Ascending aorta (tissue), 2 donors: ENCODE results near the gene SMAD6. TPM values are rescaled to one million over a fixed set of nuclear protein-coding genes. Genes with fewer than 3 reads are reported as not detected.
"Not testable (repeated sequence)": the region's sequence is repeated elsewhere in the genome, so short reads cannot be mapped to it uniquely, and the experiment has no call there.

Experiments used
- DNase-seq, 2 donors: peaks; one replicate each; pipeline ENCODE4 v3.0.0-alpha.2; 2019; ENCODE audit warnings: low spot score in 2 of 2
- H3K27ac ChIP-seq, 2 donors: fragments of 200-600 bp; sonication (generic); one replicate each; pipeline ENCODE4 v1.5.1; 2016 to 2017; ENCODE audit warnings: mild to moderate bottlenecking in 1 of 2
- H3K27me3 ChIP-seq: fragments of 200-600 bp; sonication (generic); one replicate; pipeline ENCODE4 v1.5.1; 2017
- H3K36me3 ChIP-seq, 2 donors: fragments of 200-600 bp; sonication (generic); one replicate each; pipeline ENCODE4 v1.5.1; 2016
- H3K4me1 ChIP-seq, 2 donors: fragments of 200-600 bp; sonication (generic); one replicate each; pipeline ENCODE4 v1.5.1; 2016 to 2017; ENCODE audit warnings: mild to moderate bottlenecking in 1 of 2
- H3K4me3 ChIP-seq, 2 donors: fragments of 200-600 bp; sonication (generic); one replicate each; pipeline ENCODE4 v1.5.1; 2016 to 2017; ENCODE audit warnings: mild to moderate bottlenecking in 1 of 2
- H3K9me3 ChIP-seq, 2 donors: fragments of 200-600 bp; sonication (generic); one replicate each; pipeline ENCODE4 v1.5.1; 2016
- CTCF ChIP-seq, 3 experiments: fragments of 200-600 bp in 2 of 3; fragments of 450-650 bp in 1 of 3; sonication (generic) in 2 of 3; IDR thresholded peaks; one replicate each; pipeline ENCODE4 v1.5.1; 2016 to 2019; ENCODE audit warnings: antibody characterized with exemption in 3 of 3, mild to moderate bottlenecking in 1 of 3, moderate library complexity in 1 of 3
- intact Hi-C: fragments of 100-400 bp; cut with DNase I; formaldehyde crosslinking; loops from one replicate; pipeline ENCODE4 v1.15.1; 2023
- total RNA-seq: library from RNA; depleted of rRNA; stranded (reverse); fragments of >200 nt; gene quantifications from one replicate; pipeline ENCODE4 v1.1.0, GENCODE V29; 2016

Gene SMAD6
- total RNA-seq, 1 donor from 2014 or later: 140 TPM

- H3K27ac ChIP-seq: no peak overlapping the region
Measured at GRCh38 chr15:66682865-66683264, 19.2 kb upstream of the SMAD6 start.

DNA sequence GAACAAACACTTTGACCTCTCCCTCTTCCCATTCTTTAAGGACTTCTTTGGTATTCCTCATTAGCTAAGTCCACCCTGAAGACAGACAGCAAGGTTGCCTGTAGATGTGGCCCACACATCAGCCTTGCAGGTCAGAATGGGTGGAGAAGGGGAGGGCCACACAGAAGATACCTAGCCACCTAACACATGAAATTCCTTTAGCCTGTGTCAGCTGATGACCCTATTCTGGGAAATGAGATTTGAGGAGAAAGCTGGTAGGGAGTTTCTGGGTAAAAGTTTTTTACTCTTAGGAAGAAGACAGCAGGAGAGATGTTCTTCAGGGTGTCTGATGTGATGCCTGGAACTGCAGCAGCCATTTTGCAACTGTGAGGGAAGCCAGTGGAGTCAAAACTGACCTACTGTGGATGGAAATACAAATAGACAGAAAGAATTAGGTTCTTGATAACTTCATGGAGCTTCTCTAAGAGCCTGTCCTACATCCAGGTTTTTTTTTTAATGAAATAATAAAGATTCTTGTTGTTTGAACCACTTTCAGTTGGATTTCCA lies 17.8 kb upstream of the SMAD6 start:
- intact Hi-C loops: no loop called here
- Histone ChIP-seq H3K36me3 (no peaks in the 10 kb centered on the region), H3K9me3 (no peaks in the 10 kb centered on the region), H3K4me3 (no peak overlapping the region), H3K4me1 (no peaks in the 10 kb centered on the region), H3K27ac (no peak overlapping the region), H3K27me3 (no peaks in the 10 kb centered on the region)
- DNase-seq: no peak
- TF ChIP-seq CTCF (IDR thresholded peaks at IDR 0.05): no peak

More at GRCh38 chr15:66682865-66683264, 19.2 kb upstream of the SMAD6 start:
- TF ChIP-seq CTCF (IDR thresholded peaks at IDR 0.05): no peak
- intact Hi-C loops: no loop called here
- H3K36me3 ChIP-seq: no peaks in the 10 kb centered on the region
- H3K4me1 ChIP-seq: no peaks in the 10 kb centered on the region
- H3K9me3 ChIP-seq: no peaks in the 10 kb centered on the region
- DNase-seq: no peak
- H3K4me3 ChIP-seq: no peak overlapping the region
- H3K27me3 ChIP-seq: no peaks in the 10 kb centered on the region

DNA sequence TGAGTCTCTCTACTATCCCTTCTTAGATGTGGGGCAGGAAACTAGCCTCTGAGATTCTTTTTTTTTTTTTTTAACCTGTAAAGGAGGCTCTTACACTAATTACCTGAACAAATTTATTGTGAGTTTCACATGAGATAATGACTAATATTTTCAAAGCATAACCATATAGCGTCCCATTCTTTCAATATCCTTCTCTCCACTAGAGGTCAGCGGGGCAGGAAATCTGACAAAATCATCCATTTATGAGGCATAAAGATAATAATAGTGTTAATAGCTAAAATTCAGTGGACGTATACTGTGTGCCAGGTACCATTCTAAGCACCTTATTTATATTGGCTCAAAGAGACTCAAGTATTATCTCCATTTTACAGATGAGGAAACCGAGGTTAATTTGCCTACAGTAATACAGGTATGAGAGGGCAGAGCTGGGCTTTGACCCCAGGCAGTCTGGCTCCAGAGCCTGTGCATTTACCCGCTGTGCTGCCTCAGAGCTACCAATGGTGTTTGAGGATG lies 16.3 kb upstream of the SMAD6 start:
- TF ChIP-seq CTCF (IDR thresholded peaks at IDR 0.05): peak in 1 of 3 experiments; percentile 10
- intact Hi-C loops: no loop called here
- H3K9me3 ChIP-seq: no peaks in the 10 kb centered on the region
- no peak overlapping the region for H3K27ac ChIP-seq
- no peak overlapping the region for H3K4me3 ChIP-seq
- no peaks in the 10 kb centered on the region for H3K4me1 ChIP-seq
- no peaks in the 10 kb centered on the region for H3K36me3 ChIP-seq
- no peak for DNase-seq
- no peaks in the 10 kb centered on the region for H3K27me3 ChIP-seq

GRCh38 chr15:66690912-66691311 lies 11.1 kb upstream of the SMAD6 start:
- H3K4me3 ChIP-seq, H3K27ac ChIP-seq, H3K36me3 ChIP-seq, intact Hi-C loops, DNase-seq, H3K4me1 ChIP-seq, H3K27me3 ChIP-seq, H3K9me3 ChIP-seq: not testable (repeated sequence)

GRCh38 chr15:66691727-66692126 lies 10.3 kb upstream of the SMAD6 start:
- Histone ChIP-seq H3K4me3 (no peak overlapping the region), H3K27ac (no peak overlapping the region), H3K36me3 (no peaks in the 10 kb centered on the region), H3K27me3 (no peaks in the 10 kb centered on the region), H3K9me3 (no peaks in the 10 kb centered on the region), H3K4me1 (no peaks in the 10 kb centered on the region)
- intact Hi-C loops: no loop called here
- DNase-seq: no peak
- no peak for TF ChIP-seq CTCF (IDR thresholded peaks at IDR 0.05)

DNA sequence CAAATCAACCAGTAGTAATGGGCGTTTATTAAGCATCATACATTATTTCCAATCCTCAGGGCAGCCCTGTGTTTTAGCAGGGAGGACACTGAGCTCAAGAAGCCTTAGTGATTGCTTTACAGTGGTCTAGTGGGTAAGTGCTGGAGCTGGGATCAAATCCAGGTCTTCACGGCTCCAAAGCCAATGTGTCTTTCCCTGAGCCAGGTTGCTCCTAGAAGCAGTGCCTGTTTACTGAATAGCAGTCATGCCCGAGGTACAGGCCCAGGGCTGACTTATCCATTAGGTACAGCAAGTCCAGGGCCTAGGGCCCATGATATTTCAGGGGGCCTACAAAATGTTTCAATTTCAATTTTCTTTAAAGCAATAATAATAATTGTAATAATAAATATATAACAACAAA lies 9.6 kb upstream of the SMAD6 start:
- intact Hi-C loops: no loop called here
- Histone ChIP-seq H3K36me3 (no peaks in the 10 kb centered on the region), H3K4me3 (no peak overlapping the region)

More for the DNA sequence above, 9.6 kb upstream of the SMAD6 start:
- no peak for DNase-seq
- no peak for TF ChIP-seq CTCF (IDR thresholded peaks at IDR 0.05)
- Histone ChIP-seq H3K27me3 (no peaks in the 10 kb centered on the region), H3K4me1 (no peaks in the 10 kb centered on the region), H3K27ac (no peak overlapping the region), H3K9me3 (no peaks in the 10 kb centered on the region)
